ENCODE measurements around the gene SERPINA4.

The SERPINA4 gene

GRCh38 chr14:94560751-94561655 lies at the start of gene SERPINA4:
SERPINA4 (plus strand) TSS chr14:94561442; CDS start chr14:94563483, 2,041 bp downstream.
- no peak for DNase-seq (ENCODE audit: low read depth in 3 of 3)

DNA sequence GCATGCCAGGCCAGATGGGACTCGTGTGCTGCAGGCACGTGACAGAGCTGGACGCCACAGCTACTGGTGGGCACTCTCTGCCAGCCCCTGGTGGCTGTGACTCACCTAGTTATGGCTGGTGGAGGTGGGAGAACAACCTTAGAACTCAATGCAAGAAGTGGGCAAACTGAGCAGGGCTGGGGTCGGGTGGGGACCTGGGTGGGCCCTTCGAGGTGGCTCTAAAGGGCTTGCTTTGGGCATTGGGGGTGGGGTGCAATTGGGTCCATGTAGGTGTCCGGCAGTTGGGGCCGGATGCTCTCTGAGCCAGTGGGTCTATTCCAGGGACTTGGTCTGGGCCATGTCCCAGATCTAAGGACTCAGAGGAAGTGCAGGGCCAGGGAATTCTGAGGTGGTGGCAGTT lies 46.9 kb upstream of the SERPINA4 start:
- no peak for DNase-seq (ENCODE audit: low read depth in 3 of 3)

- no peak for DNase-seq (ENCODE audit: low read depth in 3 of 3)
These were observed 45.8 kb upstream of the SERPINA4 start for GRCh38 chr14:94515426-94515825.

DNA sequence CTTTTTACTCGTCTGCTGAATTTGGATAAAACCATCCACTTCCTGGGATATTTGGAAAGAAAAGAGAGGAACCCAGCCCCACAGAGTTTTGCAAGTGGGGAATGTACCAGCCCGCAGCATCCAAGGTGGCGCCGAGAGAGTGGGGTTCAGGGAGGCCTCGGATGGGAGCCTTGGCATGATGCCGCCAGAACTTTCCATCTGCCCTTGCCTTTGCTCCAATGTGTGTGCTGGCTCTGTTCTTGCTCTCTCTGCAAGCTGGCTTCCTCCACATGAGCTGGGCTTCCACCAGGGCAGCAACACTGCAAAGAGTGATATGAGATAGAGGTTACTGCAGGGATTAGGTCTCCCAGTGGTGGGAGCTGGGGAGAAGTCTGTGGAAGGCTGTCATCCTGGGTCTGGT lies 45.4 kb upstream of the SERPINA4 start:
- DNase-seq (ENCODE audit: low read depth in 3 of 3): no peak

DNA sequence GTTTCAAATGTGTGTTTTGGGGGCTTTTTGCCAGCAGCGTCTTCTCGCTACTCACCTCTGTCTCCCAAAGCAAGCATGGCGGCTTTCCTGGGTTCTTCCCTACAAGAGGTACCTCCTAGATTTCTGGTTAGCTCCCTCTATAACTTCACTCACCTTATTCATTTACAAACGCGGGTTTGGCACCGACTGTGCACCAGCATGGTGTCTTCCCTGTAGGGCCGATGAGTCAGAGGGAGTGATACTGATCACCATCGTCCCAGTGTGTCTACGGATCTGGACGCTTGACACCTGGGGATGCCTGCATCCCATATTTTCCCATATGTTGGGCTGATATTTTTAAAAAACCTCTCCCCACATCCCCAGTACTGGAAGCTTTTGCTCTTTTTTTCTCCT lies 44.0 kb upstream of the SERPINA4 start:
- no peak for DNase-seq (ENCODE audit: low read depth in 3 of 3)

DNA sequence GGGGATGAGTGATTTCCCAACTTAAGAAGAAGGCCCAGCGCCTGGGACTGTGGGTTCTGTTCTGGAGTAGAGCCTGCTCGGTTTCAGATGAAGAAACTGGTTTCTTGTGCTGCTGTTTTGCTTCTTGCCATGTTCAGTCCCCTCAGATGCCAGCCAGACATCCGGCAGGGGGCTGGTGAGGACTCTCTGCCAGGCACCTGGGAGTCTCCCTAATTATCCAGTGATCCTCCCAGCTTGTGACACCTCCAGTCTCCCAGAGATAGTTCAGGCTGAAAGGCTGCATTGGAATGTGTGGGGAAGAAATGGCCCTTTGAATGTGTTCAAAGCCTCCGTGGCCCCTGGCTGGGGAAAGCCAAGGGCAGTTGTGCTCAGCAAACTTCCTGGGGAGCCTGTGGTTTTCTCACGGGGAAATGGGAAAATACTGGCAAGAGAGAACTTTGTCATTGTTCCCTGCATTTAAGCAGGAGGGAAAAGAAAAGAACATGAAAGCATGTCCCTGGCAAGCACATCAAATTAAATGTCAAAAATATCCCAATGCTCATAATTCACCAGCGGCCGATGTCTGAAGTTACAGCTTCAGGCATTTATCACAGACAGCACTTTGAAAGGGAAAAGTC lies 43.5 kb upstream of the SERPINA4 start:
- no peak for DNase-seq (ENCODE audit: low read depth in 3 of 3)

DNA sequence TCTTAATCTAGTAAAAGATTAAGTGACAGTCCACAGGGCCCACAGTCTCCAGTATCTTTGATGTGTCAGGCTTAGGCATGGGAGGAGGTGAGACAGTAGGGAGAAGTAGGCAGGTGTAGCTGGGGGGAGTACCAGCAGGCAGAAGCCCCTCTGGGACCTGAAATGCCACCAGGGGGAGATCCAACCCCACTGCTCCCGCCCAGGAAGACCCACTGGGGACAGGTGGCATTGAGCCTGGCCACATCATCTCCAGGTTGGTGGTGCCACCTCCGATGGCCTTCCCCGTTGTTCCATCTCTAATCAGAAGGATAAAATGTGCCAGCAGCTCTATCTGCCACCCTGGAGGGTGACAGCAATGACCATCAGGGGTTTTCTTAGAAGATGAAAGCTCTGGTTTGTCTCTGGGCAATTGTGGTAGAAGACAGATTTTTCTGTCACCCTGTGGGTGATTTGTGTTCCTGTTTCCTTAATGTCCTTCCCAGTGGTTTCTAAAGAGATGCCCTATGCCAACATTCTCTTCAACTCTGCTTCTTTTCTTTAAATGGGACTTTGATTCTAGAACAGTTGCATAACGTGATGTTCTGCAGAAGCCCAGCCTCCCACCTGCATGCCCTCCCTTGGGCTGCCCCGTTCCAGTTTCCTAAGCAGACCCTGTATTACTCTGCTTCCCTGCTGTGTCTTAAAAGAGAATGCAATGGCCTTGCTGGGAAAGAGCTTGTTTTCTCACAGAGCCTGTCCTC lies 39.7 kb upstream of the SERPINA4 start:
- no peak for DNase-seq (ENCODE audit: low read depth in 3 of 3)

DNA sequence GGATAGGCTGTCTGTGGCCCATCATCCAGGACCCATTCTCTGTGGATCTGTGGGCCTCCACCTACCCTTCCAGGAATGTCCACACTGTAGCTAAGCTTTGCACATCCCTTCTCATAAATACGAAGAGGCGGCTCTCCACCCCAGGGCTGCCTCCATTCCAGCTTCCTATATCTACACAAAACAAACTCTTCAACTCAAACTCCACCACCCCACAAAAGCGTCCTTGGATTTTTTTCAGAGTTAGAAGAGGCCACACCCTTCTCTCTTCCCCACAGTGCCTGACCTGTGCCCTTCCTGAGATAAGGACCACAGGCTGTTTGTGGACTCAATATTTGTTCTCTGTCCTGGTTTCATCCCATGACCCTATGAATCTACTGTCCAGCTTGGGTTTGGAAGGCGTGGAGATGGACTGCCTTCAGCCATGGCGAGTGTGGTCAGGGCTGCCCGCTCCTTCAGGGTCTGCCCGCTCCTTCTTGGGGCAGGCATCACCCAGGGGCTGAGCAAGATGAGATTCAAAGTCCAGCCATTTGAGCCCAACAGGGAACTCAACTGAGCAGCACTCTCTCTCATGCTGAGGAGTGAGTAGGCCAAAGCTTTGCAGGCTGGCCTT lies 39.0 kb upstream of the SERPINA4 start:
- no peak for DNase-seq (ENCODE audit: low read depth in 3 of 3)

DNA sequence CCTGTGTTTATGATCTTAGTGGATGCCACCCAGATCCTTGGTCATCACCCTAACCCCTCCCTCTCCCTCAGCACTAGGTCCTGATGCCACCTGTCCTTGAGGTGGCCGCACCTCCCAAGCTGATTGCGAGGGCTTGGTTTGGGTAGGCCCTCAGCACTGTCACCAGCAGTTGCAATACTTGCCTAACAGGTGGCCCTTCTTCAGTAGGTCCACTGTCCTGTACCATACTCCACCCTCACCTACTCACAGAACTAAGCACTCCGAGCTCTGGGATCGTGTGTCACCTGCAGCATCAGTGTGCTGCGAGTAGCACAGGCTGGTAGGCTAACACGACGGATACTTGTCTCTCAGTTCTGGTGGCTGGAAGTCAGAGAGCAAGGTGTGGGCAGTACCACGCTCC lies 38.0 kb upstream of the SERPINA4 start:
- DNase-seq (ENCODE audit: low read depth in 3 of 3): no peak

DNA sequence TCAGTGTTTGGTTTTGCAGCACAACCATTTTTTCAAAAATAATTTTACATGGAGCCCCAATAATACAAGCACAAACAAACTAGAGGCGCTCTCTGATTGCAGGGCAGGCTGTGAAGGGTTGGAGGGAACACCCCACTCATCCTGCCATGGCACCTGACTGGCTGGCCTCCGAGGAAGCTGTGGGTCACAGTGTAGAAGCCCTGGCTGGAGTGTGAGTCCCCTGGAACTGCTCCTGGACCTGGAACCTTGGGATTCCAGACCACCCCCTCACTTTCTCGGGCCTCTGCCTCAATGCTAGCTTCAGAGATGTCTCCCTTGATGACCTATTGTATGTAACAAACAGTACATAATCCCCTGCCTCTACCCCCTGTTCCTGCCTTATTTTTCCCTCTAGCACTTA lies 37.1 kb upstream of the SERPINA4 start:
- DNase-seq (ENCODE audit: low read depth in 3 of 3): no peak

GRCh38 chr14:94531187-94531586 lies 30.1 kb upstream of the SERPINA4 start:
- DNase-seq (ENCODE audit: low read depth in 3 of 3): no peak

DNA sequence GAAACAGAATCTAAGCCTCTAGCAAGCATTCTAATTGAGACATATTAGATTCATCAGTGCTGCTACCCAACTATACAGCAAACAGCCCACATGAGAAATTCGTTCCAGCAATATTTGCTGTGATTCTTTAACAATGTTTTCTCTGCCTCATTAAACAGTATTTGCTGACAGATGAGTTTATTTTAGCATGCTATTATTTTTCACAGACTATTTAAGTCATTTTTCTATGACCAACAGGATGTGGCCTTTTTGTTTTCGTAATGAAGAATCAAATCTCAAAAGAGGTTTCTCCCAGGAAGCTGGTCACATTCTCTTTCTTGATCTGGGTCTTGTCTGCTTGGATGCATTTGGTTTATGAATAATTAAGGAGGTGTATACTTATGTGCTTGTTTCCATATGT lies 28.8 kb upstream of the SERPINA4 start:
- no peak for DNase-seq (ENCODE audit: low read depth in 3 of 3)

DNA sequence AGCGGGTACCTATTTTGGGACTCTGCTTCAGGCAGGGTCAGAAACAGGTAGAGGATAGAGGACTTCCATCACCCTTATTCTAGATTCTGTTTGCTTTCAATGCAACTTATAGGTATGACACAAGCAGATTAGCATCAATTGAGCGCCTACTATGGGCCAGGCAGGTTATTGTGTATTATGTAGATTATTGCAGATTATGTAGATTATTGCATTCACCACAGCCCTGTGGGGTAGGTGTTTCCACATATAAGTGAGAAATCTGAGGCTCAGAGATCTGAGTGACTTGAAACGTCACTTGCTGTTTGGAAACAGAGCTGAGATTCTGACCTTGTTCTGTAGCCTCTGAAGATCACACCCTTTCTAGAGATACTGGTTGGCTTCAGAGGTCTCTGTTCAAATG lies 25.7 kb upstream of the SERPINA4 start:
- DNase-seq (ENCODE audit: low read depth in 3 of 3): no peak

GRCh38 chr14:94536836-94537235 lies 24.4 kb upstream of the SERPINA4 start:
- DNase-seq (ENCODE audit: low read depth in 3 of 3): no peak

GRCh38 chr14:94538070-94538740 lies 23.0 kb upstream of the SERPINA4 start:
- DNase-seq (ENCODE audit: low read depth in 3 of 3): no peak

- DNase-seq (ENCODE audit: low read depth in 3 of 3): no peak
These were observed 22.1 kb upstream of the SERPINA4 start for GRCh38 chr14:94539181-94539580.

- DNase-seq (ENCODE audit: low read depth in 3 of 3): no peak
These were observed 21.0 kb upstream of the SERPINA4 start for GRCh38 chr14:94540031-94540794.

GRCh38 chr14:94541234-94541975 lies 19.8 kb upstream of the SERPINA4 start:
- DNase-seq (ENCODE audit: low read depth in 3 of 3): no peak

DNA sequence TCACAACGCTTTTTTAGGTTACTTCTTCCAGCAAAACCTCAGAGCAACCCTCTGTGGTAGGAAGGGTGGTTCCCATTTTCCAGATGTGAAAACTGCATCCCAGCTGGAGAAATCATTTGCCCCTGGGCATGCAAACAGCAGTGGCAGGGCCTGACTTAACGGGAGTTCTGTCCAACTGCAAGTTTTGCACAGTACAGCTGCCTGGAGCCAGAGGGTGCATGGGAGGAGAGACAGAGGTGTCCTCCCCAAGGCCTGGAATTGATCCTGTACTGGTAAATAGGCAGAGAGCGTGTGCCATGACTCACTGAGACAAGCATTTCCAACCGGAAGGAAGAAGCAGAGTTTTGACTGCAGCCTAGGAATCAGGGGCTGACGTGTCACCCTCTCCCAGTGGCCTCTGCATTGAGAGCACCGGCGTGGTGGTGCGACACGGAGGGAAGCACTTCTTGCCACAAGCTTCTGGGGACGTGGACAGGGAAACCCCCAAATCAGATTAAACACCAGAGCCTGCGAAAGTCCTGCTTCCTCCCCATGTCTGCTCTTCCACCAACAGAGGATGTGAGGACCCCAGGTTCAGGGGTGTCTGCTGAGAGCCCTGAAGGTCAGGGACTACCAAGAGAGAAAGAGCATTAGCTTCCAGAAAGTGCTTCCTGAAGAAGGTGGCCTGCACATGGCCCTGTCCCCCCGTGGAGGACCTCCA lies 19.0 kb upstream of the SERPINA4 start:
- DNase-seq (ENCODE audit: low read depth in 3 of 3): no peak
